IPS-11a (cell line): Measurements from ENCODE around the gene ZNF813.
"Not testable (repeated sequence)": the region's sequence is repeated elsewhere in the genome, so short reads cannot be mapped to it uniquely, and the experiment has no call there.

ENCODE experiments used
- H3K4me3 ChIP-seq: one replicate; pipeline ENCODE4 v1.5.1; 2013; ENCODE audit warnings: low read depth, low read length, control low read depth

Gene ZNF813

GRCh38 chr19:53467485-53468262, at the start of gene ZNF813:
ZNF813 (plus strand) TSS chr19:53467733; CDS start chr19:53483823, 16,090 bp downstream.
- H3K4me3 ChIP-seq = peak within 1 kb of the TSS; percentile 82

DNA sequence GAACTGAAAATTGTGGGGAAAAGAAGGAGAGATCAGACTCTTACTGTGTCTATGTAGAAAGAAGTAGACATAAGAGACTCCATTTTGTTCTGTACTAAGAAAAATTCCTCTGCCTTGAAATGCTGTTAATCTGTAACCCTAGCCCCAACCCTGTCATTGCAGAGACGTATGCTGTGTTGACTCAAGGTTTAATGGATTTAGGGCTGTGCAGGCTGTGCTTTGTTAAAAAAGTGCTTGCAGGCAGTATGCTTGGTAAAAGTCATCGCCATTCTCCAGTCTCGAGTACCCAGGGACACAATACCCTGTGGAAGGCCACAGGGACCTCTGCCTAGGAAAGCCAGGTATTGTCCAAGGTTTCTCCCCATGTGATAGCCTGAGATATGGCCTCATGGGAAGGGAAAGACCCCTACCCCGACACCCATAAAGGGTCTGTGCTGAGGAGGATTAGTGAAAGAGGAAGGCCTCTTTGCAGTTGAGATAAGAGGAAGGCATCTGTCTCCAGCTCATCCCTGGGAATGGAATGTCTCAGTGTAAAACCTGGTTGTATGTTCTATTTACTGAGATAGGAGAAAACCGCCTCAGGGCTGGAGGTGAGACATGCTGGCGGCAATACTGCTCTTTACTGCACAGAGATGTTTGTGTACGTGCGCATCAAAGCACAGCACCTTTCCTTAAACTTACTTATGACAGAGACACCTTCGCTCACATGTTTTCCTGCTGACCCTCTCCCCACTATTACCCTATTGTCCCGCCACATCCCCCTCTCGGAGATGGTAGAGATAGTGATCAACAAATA, 46.8 kb upstream of the ZNF813 start:
- H3K4me3 ChIP-seq = not testable (repeated sequence)

- no peak overlapping the region for H3K4me3 ChIP-seq
These were observed 45.0 kb upstream of the ZNF813 start for GRCh38 chr19:53422551-53422950.

- H3K4me3 ChIP-seq = not testable (repeated sequence)
These were observed 44.5 kb upstream of the ZNF813 start for GRCh38 chr19:53423074-53423473.

DNA sequence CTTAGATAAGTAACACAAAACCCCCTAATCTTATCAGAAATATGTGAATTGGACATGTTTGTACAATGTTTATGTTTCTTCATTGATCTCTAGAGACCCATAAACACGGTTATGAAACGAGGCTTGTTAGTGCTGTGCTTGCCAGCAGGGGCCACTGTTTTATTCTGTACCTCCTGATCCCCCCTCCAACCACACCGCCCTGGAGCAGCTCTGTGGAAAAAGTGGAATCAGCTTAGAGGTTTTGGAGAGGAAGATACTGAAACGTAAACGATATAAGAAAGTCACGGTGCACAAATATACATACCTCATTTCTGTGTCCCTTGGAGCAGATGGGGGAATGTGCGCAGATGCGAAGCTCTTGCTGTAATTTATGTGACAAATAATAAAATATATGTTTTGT, 43.9 kb upstream of the ZNF813 start:
- not testable (repeated sequence) for H3K4me3 ChIP-seq

DNA sequence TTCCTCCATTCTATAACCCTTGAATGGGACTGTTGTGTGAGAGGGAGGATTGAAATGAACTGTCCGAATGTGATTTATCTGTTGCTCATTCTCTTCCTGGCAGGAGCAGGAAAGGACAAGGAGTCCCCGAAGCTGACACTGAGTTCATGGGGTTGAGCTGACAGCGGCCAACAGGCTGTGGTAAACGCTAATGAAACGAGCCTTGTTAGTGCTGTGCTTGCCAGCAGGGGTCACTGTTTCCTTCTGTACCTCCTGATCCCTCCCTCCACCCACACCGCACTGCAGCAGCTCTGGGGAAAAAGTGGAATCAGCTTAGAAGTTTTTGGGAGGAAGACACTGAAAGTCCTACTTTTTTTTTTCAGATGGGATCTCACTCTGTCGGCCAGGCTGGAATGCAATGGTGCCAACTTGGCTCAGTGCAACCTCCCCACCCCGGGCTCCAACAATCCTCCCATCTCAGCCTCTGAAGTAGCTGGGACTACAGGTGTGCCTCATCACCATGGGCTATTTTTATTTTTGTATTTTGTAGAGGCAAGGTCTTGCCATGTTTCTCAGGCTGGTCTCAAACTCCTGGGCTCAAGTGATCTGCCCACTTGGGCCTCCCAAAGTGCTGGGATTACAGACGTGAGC, 42.5 kb upstream of the ZNF813 start:
- no peak overlapping the region for H3K4me3 ChIP-seq

DNA sequence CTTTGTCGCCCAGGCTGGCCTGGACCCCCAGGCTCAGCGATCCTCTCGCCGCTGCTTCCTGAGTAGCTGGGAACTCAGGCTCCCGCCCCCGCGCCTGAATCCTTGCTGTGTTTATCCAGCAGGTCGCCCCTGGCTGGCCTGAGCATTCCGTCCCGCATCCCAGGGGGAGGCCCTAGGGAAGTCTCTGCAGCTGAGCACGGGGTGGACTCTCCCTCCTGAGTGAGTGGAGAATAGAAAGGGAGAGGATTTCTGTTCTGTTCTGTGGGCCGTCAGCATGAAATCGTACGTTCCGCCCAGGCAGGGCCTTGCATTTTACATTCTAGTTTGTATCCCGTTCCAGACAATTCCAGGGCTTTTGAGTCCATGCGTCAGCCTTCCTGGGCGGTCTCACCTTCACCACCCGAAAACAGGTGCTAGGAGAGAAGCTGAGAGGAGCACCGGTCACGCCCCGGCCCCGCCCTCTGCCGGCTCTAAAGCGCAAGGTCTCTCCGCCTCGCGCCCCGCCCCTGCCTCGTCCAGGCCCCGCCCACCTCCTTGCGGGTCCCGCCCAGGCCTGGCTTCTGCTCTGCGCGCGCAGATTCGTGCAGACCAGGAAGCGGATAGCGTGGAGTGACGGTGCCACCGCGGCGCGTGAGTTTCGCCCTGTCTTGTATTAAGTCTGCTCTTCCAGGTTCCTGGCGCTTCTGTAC, 36.0 kb upstream of the ZNF813 start, which contains the start of gene ZNF761:
Gene ZNF761, plus strand, starts transcription at position 586 of the 689 bp plus-strand sequence. CDS start 15,285 bp downstream, outside the sequence.
- H3K4me3 ChIP-seq = peak within 1 kb of the TSS; percentile 82

DNA sequence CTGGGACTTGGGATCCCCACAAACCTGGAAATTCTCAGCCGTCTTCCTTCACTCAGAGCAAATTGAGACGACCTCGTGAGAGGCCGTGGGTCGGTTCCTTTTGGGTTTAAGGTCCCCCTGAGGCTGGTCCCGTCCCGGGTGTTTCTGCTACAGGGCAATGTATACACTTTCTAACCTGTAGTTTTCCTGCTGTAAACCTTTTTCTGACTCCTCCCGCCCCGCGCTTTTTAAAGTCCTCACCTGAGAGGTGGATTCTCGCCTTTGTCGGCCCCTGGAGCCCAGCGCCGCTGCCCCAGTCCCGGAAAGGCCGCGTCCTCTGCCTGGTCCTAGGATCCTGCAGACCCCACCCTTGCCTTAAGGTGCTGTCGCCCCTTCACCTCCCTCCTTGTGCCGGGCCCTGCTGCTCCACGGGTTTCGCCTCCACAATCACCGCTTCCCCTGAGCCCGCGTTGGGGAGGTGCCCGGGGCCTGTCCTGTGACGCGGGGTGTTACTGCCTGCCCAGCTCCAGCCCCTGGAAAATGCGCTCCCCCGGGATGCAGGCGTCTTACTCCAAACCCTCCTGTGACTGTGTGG, 35.4 kb upstream of the ZNF813 start:
- H3K4me3 ChIP-seq = peak overlapping the region; percentile 82

GRCh38 chr19:53443809-53444208, 23.7 kb upstream of the ZNF813 start:
- not testable (repeated sequence) for H3K4me3 ChIP-seq

DNA sequence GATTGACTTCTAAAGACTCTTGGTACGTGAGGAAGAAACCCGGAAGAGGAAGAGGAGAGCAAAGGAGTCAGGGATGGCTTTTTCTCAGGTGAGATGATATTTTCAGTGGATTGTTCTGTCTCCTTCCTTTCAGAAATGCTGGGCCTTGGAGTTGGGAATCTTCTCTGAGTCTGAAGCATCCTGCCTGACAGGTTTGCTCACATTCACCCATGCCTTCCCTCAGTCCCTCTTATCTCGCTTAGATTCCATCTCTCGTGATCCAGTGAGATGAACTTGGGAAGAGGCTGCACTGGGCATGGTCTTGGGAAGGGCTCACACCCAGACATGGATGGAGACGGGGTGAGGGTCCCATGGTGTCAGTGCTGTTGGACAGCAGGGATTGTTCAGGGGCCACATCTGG, 20.3 kb upstream of the ZNF813 start:
- not testable (repeated sequence) for H3K4me3 ChIP-seq

GRCh38 chr19:53455828-53456227, 11.7 kb upstream of the ZNF813 start:
- H3K4me3 ChIP-seq = no peak overlapping the region

DNA sequence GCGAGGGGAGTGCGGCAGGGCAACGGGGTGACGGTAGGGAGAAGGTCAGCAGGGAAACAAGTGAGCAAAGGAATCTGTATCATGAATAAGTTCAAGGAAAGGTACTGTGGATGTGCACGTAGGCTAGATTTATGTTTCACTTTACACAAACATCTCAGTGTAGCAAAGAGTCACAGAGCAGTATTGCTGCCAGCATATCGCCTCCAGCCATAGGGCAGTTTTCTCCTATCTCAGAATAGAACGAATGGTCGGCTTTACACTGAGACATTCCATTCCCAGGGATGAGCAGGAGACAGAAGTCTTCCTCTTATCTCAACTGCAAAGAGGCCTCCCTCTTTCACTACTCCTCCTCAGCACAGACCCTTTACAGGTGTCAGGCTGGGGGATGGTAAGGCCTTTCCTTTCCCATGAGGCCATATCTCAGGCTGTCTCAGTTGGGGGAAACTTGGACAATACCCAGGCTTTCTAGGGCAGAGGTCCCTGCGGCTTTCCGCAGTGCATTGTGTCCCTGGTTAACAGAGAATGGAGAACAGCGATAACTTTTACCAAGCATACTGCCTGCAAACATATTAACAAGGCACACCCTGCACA, 7.3 kb upstream of the ZNF813 start:
- H3K4me3 ChIP-seq = not testable (repeated sequence)

DNA sequence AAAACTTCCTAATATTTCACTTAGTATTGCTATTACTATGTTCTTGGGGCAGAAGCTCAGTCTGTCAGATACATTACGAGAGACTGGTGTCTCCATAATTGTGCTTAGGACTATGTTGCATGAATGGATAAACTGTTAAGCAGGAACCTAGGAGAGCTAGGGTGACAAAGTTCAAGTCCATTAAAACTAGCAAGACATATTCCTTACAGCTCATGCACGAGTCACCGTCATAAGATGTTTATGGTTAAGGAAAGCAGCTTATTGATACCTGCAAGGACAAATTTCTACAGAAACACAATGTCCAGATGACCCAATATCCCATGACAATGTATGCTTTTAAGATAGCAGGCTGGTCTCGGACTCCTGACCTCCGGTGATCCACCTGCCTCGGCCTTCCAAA, 5.7 kb upstream of the ZNF813 start:
- no peak overlapping the region for H3K4me3 ChIP-seq

GRCh38 chr19:53462861-53463260, 4.7 kb upstream of the ZNF813 start:
- H3K4me3 ChIP-seq = peak overlapping the region; percentile 36

DNA sequence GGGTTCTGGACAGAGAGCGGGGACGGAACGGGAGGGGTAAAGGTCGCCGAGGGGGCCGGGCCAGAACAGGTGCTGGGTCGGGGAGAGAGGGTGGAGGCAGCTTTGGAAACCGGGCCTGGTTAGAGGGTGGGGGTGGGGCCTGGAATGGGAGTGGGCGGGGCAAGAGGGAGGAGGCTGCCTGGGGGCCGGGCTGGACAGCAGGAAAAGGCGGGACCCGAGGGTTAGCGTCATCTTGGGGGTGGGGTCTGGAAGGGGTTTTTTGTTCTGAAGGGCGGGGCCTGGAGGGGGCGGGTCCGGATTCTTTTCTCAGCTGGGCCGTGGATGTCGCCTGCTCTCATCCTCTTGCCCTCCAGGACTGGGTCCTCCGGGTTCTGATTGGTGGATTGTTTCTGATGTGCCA, 4.3 kb upstream of the ZNF813 start:
- H3K4me3 ChIP-seq = peak overlapping the region; percentile 36

GRCh38 chr19:53466726-53467484, 628 bp upstream of the ZNF813 start:
- peak overlapping the region; percentile 82 for H3K4me3 ChIP-seq

- H3K4me3 ChIP-seq = not testable (repeated sequence)
These were observed 1.1 kb downstream of the ZNF813 start for GRCh38 chr19:53468628-53469027.

DNA sequence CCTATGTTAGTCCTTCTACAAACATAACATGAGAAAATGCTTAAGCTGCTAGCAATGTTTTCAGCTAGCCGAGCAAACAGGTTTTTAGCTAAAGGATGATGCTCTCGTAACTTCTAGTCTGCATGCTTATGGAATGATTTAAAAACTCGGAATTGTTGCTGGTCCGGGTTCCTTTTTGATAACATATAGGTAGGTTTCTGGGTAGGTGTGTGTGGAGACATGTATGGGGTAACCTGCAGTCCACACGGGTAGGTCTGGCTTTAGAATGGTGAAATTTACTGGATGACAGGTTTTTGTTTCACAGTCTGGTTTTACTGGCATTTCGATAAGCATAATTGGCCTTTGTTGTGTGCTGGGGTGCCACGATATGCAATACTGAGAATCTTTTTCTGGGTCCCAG, 4.4 kb downstream of the ZNF813 start:
- no peak overlapping the region for H3K4me3 ChIP-seq

- H3K4me3 ChIP-seq = not testable (repeated sequence)
These were observed 7.3 kb downstream of the ZNF813 start for GRCh38 chr19:53474832-53475231.

GRCh38 chr19:53475470-53475869, 7.9 kb downstream of the ZNF813 start:
- not testable (repeated sequence) for H3K4me3 ChIP-seq
